Neuronal stem cell (in vitro differentiated cells): Measurements from ENCODE around the gene SRSF9.

Source experiments
- DNase-seq: peaks from one replicate; pipeline ENCODE4 v3.0.0-alpha.2; 2013; ENCODE audit warnings: low spot score
- H2AFZ ChIP-seq: one replicate; pipeline ENCODE4 v1.6.1; 2013; ENCODE audit warnings: mild to moderate bottlenecking, low read length, inconsistent platforms
- H2AK5ac ChIP-seq: 2 replicates; pipeline ENCODE4 v1.6.1; 2013; ENCODE audit warnings: low read depth, mild to moderate bottlenecking, inconsistent platforms, low read length, moderate library complexity, mixed read lengths
- H2BK120ac ChIP-seq: 2 replicates; pipeline ENCODE4 v1.6.1; 2013; ENCODE audit warnings: low read depth, mild to moderate bottlenecking, inconsistent platforms, low read length, moderate library complexity, mixed read lengths
- H2BK12ac ChIP-seq: one replicate; pipeline ENCODE4 v1.6.1; 2013; ENCODE audit warnings: low read length, inconsistent platforms
- H2BK15ac ChIP-seq: 2 replicates; pipeline ENCODE4 v1.6.1; 2013; ENCODE audit warnings: mild to moderate bottlenecking, low read length, inconsistent platforms, mixed read lengths
- H2BK5ac ChIP-seq: one replicate; pipeline ENCODE4 v1.6.1; 2013; ENCODE audit warnings: inconsistent platforms, mild to moderate bottlenecking, low read length, moderate library complexity
- H3K14ac ChIP-seq: one replicate; pipeline ENCODE4 v1.6.1; 2013; ENCODE audit warnings: low read length, inconsistent platforms
- H3K18ac ChIP-seq: 2 replicates; pipeline ENCODE4 v1.6.1; 2013; ENCODE audit warnings: low read length, inconsistent platforms
- H3K23ac ChIP-seq: 2 replicates; pipeline ENCODE4 v1.6.1; 2013; ENCODE audit warnings: low read depth, mild to moderate bottlenecking, mixed read lengths, low read length, inconsistent platforms; ENCODE audit not compliant: poor library complexity
- H3K27ac ChIP-seq: replicated peaks from 3 replicates; pipeline ENCODE4 v1.5.1; 2013; ENCODE audit warnings: low read length, inconsistent platforms
- H3K27me3 ChIP-seq, 3 experiments: 2 replicates each; pipeline ENCODE4 v1.6.1; 2013; ENCODE audit warnings: low read length in 3 of 3, mild to moderate bottlenecking in 2 of 3, inconsistent platforms in 1 of 3, low read depth in 1 of 3, mixed read lengths in 1 of 3, moderate library complexity in 1 of 3; ENCODE audit not compliant: control insufficient read depth in 3 of 3, insufficient read depth in 3 of 3
- H3K36me3 ChIP-seq, 2 donors: replicated peaks in 1 of 2; 2 replicates each; pipeline ENCODE4 v1.6.1; 2013; ENCODE audit warnings: low read length in 2 of 2; ENCODE audit not compliant: control insufficient read depth in 2 of 2, insufficient read depth in 2 of 2
- H3K4ac ChIP-seq: 2 replicates; pipeline ENCODE4 v1.6.1; 2013; ENCODE audit warnings: inconsistent platforms, mild to moderate bottlenecking, low read length, moderate library complexity
- H3K4me1 ChIP-seq, 2 donors: 1 replicate in 1 of 2; 2 replicates in 1 of 2; pipeline ENCODE4 v1.6.1; 2013; ENCODE audit warnings: low read length in 2 of 2, low read depth in 1 of 2; ENCODE audit not compliant: control insufficient read depth in 2 of 2, insufficient read depth in 1 of 2
- H3K4me2 ChIP-seq: one replicate; pipeline ENCODE4 v1.6.1; 2013; ENCODE audit warnings: mild to moderate bottlenecking, low read length, inconsistent platforms; ENCODE audit not compliant: insufficient read depth, poor library complexity, severe bottlenecking
- H3K4me3 ChIP-seq, 2 donors: 2 replicates each; pipeline ENCODE4 v1.5.1; 2013; ENCODE audit warnings: low read length in 2 of 2, mild to moderate bottlenecking in 2 of 2, inconsistent platforms in 1 of 2, moderate library complexity in 1 of 2
- H3K79me1 ChIP-seq: one replicate; pipeline ENCODE4 v1.6.1; 2013; ENCODE audit warnings: low read depth, mild to moderate bottlenecking, inconsistent platforms, low read length, moderate library complexity
- H3K9ac ChIP-seq: one replicate; pipeline ENCODE4 v1.6.1; 2013; ENCODE audit warnings: mild to moderate bottlenecking, low read depth, low read length, inconsistent platforms; ENCODE audit not compliant: poor library complexity
- H3K9me3 ChIP-seq, 2 donors: replicated peaks in 1 of 2; 2 replicates each; pipeline versions ENCODE3 to v1.6.1; 2013; ENCODE audit warnings: low read length in 2 of 2, mild to moderate bottlenecking in 2 of 2, inconsistent platforms in 1 of 2, low read depth in 1 of 2, mixed read lengths in 1 of 2, moderate library complexity in 1 of 2; ENCODE audit not compliant: control insufficient read depth in 2 of 2, insufficient read depth in 1 of 2
- H4K8ac ChIP-seq: one replicate; pipeline ENCODE4 v1.6.1; 2013; ENCODE audit warnings: low read depth, mild to moderate bottlenecking, inconsistent platforms, low read length, moderate library complexity
- H4K91ac ChIP-seq: one replicate; pipeline ENCODE4 v1.6.1; 2013; ENCODE audit warnings: low read length, low read depth, mild to moderate bottlenecking, inconsistent platforms; ENCODE audit not compliant: poor library complexity
- WGBS, 2 donors: extraction: QIAGEN DNeasy Blood & Tissue Kit; methylation state at CpG; one replicate each; pipeline ENCODE4 v1.1.7; 2013; ENCODE audit warnings: missing lambda C conversion rate in 2 of 2, mixed read lengths in 1 of 2; ENCODE audit not compliant: insufficient read length in 2 of 2, insufficient replicate concordance in 1 of 2; ENCODE audit errors: extremely low coverage in 2 of 2; 5-methylcytosine and 5-hydroxymethylcytosine counted together

SRSF9 gene

DNA sequence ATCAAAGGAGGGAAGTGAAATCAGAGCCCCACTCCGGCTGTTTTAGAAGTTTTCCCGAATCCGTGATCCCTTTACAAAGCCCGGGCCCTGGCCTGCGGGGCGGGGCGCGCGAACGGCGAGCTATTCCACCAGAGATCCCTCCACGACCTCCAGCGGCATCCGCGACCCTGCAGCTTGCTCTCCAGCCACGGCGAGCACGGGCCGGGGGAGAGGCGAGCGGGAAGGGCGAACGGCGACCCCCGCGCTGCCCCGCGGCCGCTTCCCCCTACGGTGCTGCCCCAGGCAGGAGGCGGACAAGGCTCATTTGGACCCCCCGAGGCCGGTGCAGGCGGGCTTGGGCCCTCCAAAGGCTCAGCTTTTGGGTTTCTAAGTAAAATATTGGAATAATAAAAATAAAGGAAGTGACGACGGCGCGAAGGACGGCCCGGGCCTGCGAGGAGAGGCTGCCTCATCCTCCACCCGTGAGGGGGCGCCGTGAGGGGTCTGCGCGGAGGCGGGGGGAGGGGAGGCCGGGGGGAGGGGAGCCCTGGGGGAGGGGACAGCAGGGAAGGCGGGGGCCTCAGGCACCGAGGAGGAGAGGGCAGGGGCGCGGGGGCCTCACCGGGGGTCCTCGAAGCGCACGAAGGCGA is 613 bp downstream of the SRSF9 start:
- H3K79me1 ChIP-seq = peaks cover 3% of the 10 kb centered on the region
- peak overlapping the region; percentile 96 for H2AFZ ChIP-seq
- no CpG with 5 or more reads among the region's 57 CpGs for WGBS, 2 donors
- H2BK120ac ChIP-seq = no peak overlapping the region
- DNase-seq = peak; percentile 40
- H2BK5ac ChIP-seq = peak overlapping the region; percentile 98
- peak overlapping the region; percentile 94 for H2BK12ac ChIP-seq
- H3K4me3 ChIP-seq = peak overlapping the region; percentile 96 to 99
- peak overlapping the region; percentile 100 for H4K8ac ChIP-seq
- H3K18ac ChIP-seq = peak overlapping the region; percentile 100
- no peak overlapping the region for H2BK15ac ChIP-seq
- peak overlapping the region; percentile 77 for H4K91ac ChIP-seq
- peak overlapping the region; percentile 99 for H2AK5ac ChIP-seq
- H3K9me3 ChIP-seq = no peaks in the 10 kb centered on the region
- peak overlapping the region; percentile 100 for H3K23ac ChIP-seq
- H3K4ac ChIP-seq = peak overlapping the region; percentile 91
- no peaks in the 10 kb centered on the region for H3K27me3 ChIP-seq
- peaks cover 2 to 10% of the 10 kb centered on the region in 2 donors for H3K4me1 ChIP-seq
- H3K9ac ChIP-seq = peak overlapping the region; percentile 100
- H3K14ac ChIP-seq = peak overlapping the region; percentile 73
- peaks cover 19 to 39% of the 10 kb centered on the region in 2 donors for H3K36me3 ChIP-seq
- H3K27ac ChIP-seq = peak overlapping the region; percentile 95
- peak overlapping the region; percentile 68 for H3K4me2 ChIP-seq

DNA sequence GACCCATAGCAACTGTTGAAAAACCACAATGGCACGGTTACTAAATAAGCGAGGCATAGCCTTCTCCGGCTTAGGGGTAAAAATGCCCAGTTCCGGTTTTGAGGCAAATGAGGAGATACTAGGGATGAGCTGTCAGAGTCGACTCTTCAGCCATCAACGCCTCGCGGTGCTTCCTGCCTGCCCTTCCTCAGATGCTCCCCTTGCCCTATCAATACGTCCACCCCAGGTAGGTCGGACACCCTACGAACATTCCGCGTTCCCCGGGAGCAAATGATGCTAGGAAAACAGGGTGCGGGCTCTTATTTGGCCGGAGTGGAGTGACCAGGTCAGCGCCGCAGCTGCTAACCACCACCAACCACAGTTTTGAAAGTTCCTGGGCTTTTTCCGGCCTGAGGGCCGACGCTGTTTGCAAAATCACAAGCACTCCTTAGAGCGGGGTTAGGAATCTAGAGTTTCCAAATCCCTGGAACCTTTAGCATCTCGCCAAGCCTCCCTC is 1.2 kb downstream of the SRSF9 start:
- H3K79me1 ChIP-seq = peaks cover 5% of the 10 kb centered on the region
- no peaks in the 10 kb centered on the region for H3K9me3 ChIP-seq
- H3K4ac ChIP-seq = no peak overlapping the region
- no peak overlapping the region for H3K14ac ChIP-seq
- H4K8ac ChIP-seq = no peak overlapping the region
- no CpG with 5 or more reads among the region's 23 CpGs for WGBS, 2 donors
- H2AK5ac ChIP-seq = peak overlapping the region; percentile 99
- peaks cover 2 to 10% of the 10 kb centered on the region in 2 donors for H3K4me1 ChIP-seq
- peak overlapping the region; percentile 68 for H3K4me2 ChIP-seq
- no peak overlapping the region for H3K23ac ChIP-seq
- H3K27ac ChIP-seq = peak overlapping the region; percentile 95
- peak overlapping the region; percentile 83 for H3K9ac ChIP-seq
- no peak overlapping the region for H3K18ac ChIP-seq
- peak overlapping the region; percentile 96 to 99 for H3K4me3 ChIP-seq
- no peak overlapping the region for H2BK120ac ChIP-seq
- no peak overlapping the region for H2BK12ac ChIP-seq
- no peak overlapping the region for H4K91ac ChIP-seq
- peak overlapping the region; percentile 96 for H2AFZ ChIP-seq
- no peak overlapping the region for H2BK15ac ChIP-seq
- H2BK5ac ChIP-seq = peak overlapping the region; percentile 98
- H3K36me3 ChIP-seq = peaks cover 25 to 44% of the 10 kb centered on the region in 2 donors
- H3K27me3 ChIP-seq = no peaks in the 10 kb centered on the region
- DNase-seq = peak; percentile 31

DNA sequence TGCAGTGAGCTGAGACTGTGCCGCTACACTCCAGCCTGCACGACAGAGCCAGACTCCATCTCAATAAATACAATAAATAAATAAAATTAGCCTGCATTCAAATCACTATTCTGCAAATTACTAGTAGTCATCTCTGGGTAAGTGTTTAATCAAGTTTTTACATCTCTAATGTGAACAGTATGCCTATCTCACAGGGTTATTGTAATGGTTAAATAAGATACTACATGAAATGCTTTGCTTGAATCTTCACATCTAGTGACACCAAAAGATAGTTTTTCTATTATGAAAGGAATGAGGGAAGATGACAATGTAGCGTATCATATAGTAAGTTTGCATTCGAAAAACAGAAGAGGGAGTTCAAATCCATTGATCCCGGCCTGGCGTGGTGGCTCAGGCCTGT is 2.1 kb downstream of the SRSF9 start:
- Histone ChIP-seq H3K4me2 (no peak overlapping the region), H2BK5ac (no peak overlapping the region), H3K9me3 (no peaks in the 10 kb centered on the region), H4K8ac (no peak overlapping the region), H3K4me3 (no peak overlapping the region), H2AFZ (no peak overlapping the region), H3K14ac (no peak overlapping the region), H2BK15ac (no peak overlapping the region), H3K9ac (peak overlapping the region; percentile 13), H3K36me3 (peaks cover 33 to 53% of the 10 kb centered on the region in 2 donors), H2AK5ac (no peak overlapping the region), H4K91ac (no peak overlapping the region), H3K27me3 (no peaks in the 10 kb centered on the region), H2BK120ac (no peak overlapping the region), H3K18ac (no peak overlapping the region), H3K27ac (no peak overlapping the region), H3K4ac (no peak overlapping the region), H3K23ac (no peak overlapping the region), H3K79me1 (peaks cover 5% of the 10 kb centered on the region), H2BK12ac (no peak overlapping the region), H3K4me1 (peaks cover 2 to 9% of the 10 kb centered on the region in 2 donors)
- no peak for DNase-seq
- WGBS, 2 donors = no CpG with 5 or more reads among the region's 6 CpGs

DNA sequence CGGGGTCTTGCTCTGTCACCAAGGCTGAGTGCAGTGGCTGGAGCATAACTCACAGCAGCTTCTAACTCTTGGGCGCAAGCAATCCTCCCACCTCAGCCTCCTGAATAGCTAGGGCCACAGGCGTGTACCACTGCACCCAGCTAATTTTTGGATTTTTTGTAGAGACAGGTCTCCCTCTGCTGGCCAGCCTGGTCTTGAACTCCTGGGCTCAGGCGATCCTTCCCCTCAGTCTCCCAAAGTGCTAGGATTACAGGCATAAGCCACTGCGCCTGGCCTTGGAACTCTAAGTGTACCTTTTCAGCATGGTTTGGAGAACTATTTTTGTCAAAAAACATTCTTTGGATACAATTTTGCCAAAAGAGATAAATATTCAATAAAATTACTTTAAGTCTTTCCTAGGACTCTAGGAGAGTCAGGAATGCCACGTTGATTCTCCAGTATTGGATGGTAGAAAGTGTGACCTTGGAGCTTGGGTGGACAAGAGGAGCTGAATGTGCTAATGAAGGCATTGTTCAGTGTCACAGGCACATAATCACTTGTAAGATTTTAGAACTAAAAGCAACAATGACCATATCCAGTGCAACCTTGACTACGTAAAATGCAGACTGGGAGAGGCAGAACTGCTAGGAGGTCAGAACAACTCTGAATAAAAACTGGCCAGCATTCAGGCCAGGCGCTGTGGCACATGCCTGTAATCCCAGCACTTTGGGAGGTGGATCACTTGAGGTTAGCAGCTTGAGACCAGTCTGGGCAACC is 2.8 kb downstream of the SRSF9 start:
- Histone ChIP-seq H3K14ac (no peak overlapping the region), H3K4ac (no peak overlapping the region), H2BK15ac (no peak overlapping the region), H2BK5ac (no peak overlapping the region), H4K8ac (peak overlapping the region; percentile 20), H4K91ac (no peak overlapping the region), H3K27me3 (no peaks in the 10 kb centered on the region), H2BK12ac (no peak overlapping the region), H3K36me3 (peaks cover 37 to 60% of the 10 kb centered on the region in 2 donors), H3K18ac (no peak overlapping the region), H3K4me2 (no peak overlapping the region), H3K9ac (no peak overlapping the region), H3K27ac (no peak overlapping the region), H3K4me3 (no peak overlapping the region), H2AFZ (no peak overlapping the region), H3K4me1 (peaks cover 2 to 7% of the 10 kb centered on the region in 2 donors), H3K79me1 (peaks cover 5% of the 10 kb centered on the region), H2BK120ac (no peak overlapping the region), H2AK5ac (no peak overlapping the region), H3K9me3 (no peaks in the 10 kb centered on the region), H3K23ac (no peak overlapping the region)
- WGBS, 2 donors = no CpG with 5 or more reads among the region's 8 CpGs
- no peak for DNase-seq
